Glomerular endothelial cell (primary cell): Measurements from ENCODE around the gene RALB. TPM values are rescaled to one million over a fixed set of nuclear protein-coding genes. Genes with fewer than 3 reads are reported as not detected.
"Not testable (repeated sequence)": the region's sequence is repeated elsewhere in the genome, so short reads cannot be mapped to it uniquely, and the experiment has no call there.

Experiments
- DNase-seq: peaks from one replicate; pipeline ENCODE4 v3.0.0-alpha.2; 2011; ENCODE audit warnings: low read depth, low spot score; ENCODE audit errors: extremely low read depth
- total RNA-seq: library from RNA; depleted of rRNA; stranded (reverse); fragments of >200 nt; gene quantifications from 2 replicates; pipeline ENCODE4 v1.2.3, GENCODE V29; 2015

The RALB gene
- total RNA-seq, 1 donor from 2014 or later = 132 TPM

GRCh38 chr2:120313695-120314615 is 61.3 kb downstream of the RALB start:
- no peak for DNase-seq

GRCh38 chr2:120314690-120315366 is 62.2 kb downstream of the RALB start:
- no peak for DNase-seq

DNA sequence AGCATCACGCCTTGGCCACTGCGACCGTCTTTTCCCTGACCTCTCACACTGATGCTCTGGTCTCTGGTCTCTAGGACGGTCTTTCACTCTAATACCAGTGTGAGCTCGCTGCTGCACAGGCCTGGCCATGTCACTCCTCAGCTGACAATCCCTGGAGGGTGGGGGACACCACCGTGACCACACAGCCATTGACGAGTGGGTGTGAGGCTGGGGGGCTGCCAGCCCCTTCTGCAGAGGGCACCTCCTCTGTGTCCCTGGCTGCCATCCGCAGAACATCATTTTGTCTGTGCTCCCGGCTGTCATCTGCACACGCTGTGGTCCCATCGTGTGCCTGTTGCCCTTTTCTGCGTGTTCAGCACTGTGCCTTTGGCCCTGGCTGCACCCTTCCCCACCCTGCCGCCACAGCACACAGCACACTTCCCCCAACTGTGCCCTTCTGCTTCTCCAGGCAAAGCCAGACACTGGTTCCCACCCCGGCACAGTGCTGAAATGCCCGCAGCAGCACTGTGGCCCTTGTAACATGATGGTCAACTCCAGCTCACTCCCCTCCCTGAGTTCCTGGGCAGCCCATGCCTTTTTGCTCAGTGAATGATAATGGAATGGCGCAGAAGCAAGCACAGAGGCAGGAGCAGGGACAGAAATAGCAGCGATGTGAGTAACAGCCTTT is 62.8 kb downstream of the RALB start:
- no peak for DNase-seq

DNA sequence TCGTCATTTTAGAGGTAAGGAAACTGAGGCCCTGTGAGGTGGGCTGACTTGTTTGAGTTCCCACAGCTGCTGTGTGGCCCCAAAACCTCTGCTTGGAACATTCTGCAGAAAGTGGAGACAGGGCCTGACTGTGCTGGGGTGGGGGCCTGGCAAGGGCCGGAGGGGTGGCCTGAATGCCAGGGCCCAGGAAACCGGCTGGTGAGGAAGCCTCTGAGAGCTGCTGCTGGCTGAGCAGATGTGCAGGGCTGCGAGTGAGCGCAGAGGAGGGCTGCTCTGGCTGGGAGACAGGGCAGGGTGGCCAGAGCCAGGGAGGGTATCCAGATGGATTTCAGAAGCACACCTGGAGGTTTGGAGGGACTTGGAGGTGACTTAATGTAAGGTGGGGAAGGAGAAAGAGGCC is 63.4 kb downstream of the RALB start:
- no peak for DNase-seq

- DNase-seq = no peak
Observed at GRCh38 chr2:120316528-120317179, 64.0 kb downstream of the RALB start.

DNA sequence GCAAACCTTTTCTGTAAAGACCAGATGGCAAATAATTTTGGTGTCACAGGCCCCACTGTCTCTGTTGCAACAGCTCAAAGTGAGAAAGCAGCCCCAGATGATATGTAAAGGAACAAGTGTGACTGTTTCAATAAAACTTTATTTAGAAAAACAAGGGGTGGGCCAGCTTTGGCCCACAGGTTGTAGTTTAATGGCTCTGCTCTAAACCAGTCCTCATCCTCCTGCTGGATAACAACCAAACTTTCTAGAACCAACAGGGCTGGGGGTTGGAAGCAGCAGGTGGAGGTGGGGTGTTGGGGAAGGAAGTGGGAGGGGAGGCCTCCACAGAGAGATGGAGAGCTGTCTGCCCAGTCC is 64.5 kb downstream of the RALB start:
- no peak for DNase-seq

DNA sequence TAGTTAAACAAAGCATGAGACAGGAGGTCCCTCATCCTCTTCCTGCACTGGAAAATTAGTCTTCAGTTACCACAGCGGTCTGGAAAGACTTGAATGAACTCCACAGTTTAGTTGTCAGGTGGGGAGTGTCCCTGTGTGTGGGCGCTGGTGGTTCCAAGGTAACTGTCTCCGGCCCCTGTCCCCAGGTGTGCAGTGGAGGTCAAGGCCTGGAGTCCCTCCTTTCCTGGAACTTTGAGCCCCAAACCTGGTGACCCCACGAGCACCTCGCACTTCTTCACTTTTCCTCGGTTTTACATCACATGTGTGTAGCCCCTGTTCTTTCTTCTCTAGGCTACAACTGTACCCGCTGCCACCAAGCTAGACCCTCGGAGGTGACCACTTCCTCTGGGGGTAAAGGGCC is 65.3 kb downstream of the RALB start:
- DNase-seq = no peak

GRCh38 chr2:120318626-120319025 is 66.0 kb downstream of the RALB start:
- DNase-seq = no peak

DNA sequence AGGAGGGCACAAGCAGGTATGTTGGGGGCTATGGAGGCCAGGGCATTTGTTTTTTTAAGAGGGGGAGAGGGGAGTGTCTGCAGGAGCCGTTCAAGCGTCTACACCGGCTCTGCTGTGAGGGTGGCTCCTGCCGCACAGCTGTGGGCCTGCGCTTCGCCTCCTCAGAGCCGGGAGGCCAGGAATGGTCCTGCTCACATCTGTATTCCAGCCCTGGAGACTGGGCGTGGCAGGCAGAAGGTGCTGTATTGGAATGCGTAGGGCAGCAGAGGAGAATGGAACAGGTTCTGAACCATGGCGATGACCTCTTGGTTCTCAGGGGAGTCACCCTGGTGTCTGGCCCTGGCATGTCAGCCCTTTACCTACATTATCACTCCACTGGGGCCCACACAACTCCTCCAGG is 66.5 kb downstream of the RALB start:
- DNase-seq = no peak

GRCh38 chr2:120319686-120320317 is 67.2 kb downstream of the RALB start:
- DNase-seq = no peak

GRCh38 chr2:120320318-120320851 is 67.7 kb downstream of the RALB start:
- DNase-seq = no peak

GRCh38 chr2:120320887-120321556 is 68.4 kb downstream of the RALB start:
- DNase-seq = not testable (repeated sequence)

GRCh38 chr2:120321721-120322284 is 69.2 kb downstream of the RALB start:
- no peak for DNase-seq

- no peak for DNase-seq
Observed at GRCh38 chr2:120322329-120322728, 69.7 kb downstream of the RALB start.

- no peak for DNase-seq
Observed at GRCh38 chr2:120323214-120323613, 70.6 kb downstream of the RALB start.

GRCh38 chr2:120323807-120324399 is 71.3 kb downstream of the RALB start:
- DNase-seq = no peak

GRCh38 chr2:120324933-120325332 is 72.3 kb downstream of the RALB start:
- DNase-seq = no peak

- no peak for DNase-seq
Observed at GRCh38 chr2:120326066-120326465, 73.4 kb downstream of the RALB start.
